MM.1S (cell line): Measurements from ENCODE around the gene FAM222B.

Experiments used
- EZH2 ChIP-seq: fragments of 300-600 bp; sonication (generic); optimal IDR thresholded peaks from 2 replicates; pipeline ENCODE3; 2017; ENCODE audit warnings: low read depth, mild to moderate bottlenecking, antibody characterized with exemption, low read length, mixed read lengths
- EZH2phosphoT487 ChIP-seq: fragments of 300-600 bp; sonication (generic); IDR thresholded peaks from 2 replicates; pipeline ENCODE4 v1.6.1; 2018; ENCODE audit warnings: antibody characterized with exemption, low read length
- TF ChIP-seq, protein P1 (sequence below): fragments of 300-600 bp; sonication (generic); IDR thresholded peaks from 2 replicates; pipeline ENCODE4 v1.5.1; 2016; ENCODE audit warnings: antibody characterized with exemption, low read length, mixed read lengths

GRCh38 chr17:28871056-28871579 is 28.5 kb upstream of the FAM222B start:
- TF ChIP-seq, protein P1, sequence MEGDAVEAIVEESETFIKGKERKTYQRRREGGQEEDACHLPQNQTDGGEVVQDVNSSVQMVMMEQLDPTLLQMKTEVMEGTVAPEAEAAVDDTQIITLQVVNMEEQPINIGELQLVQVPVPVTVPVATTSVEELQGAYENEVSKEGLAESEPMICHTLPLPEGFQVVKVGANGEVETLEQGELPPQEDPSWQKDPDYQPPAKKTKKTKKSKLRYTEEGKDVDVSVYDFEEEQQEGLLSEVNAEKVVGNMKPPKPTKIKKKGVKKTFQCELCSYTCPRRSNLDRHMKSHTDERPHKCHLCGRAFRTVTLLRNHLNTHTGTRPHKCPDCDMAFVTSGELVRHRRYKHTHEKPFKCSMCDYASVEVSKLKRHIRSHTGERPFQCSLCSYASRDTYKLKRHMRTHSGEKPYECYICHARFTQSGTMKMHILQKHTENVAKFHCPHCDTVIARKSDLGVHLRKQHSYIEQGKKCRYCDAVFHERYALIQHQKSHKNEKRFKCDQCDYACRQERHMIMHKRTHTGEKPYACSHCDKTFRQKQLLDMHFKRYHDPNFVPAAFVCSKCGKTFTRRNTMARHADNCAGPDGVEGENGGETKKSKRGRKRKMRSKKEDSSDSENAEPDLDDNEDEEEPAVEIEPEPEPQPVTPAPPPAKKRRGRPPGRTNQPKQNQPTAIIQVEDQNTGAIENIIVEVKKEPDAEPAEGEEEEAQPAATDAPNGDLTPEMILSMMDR, result no peak
- no peak for TF ChIP-seq EZH2
- TF ChIP-seq EZH2phosphoT487, result no peak
